HG02870 (cell line): Measurements from ENCODE around the gene XPR1.
A peak's percentile ranks its signal among the peaks of the same experiment; 100 is the strongest.

Experiments
- ATAC-seq: cut with Tn5 transposase; IDR thresholded peaks from one replicate; pipeline ENCODE4 v1.9.1; 2021; ENCODE audit warnings: mild to moderate bottlenecking, moderate library complexity; ENCODE audit not compliant: unreplicated experiment

The XPR1 gene

GRCh38 chr1:180884588-180885300 is 252.9 kb downstream of the XPR1 start:
- ATAC-seq, result no peak

GRCh38 chr1:180886338-180886737 is 254.5 kb downstream of the XPR1 start:
- ATAC-seq, result no peak

GRCh38 chr1:180887841-180888240 is 256.0 kb downstream of the XPR1 start:
- ATAC-seq, result no peak

- peak; percentile 70 for ATAC-seq
Measured at GRCh38 chr1:180888870-180889269, 257.0 kb downstream of the XPR1 start.

GRCh38 chr1:180889325-180889724 is 257.5 kb downstream of the XPR1 start:
- no peak for ATAC-seq

- no peak for ATAC-seq
Measured at GRCh38 chr1:180892272-180892671, 260.4 kb downstream of the XPR1 start.

GRCh38 chr1:180892675-180893074 is 260.9 kb downstream of the XPR1 start:
- no peak for ATAC-seq

GRCh38 chr1:180893614-180894013 is 261.8 kb downstream of the XPR1 start:
- no peak for ATAC-seq

- no peak for ATAC-seq
Measured at GRCh38 chr1:180896161-180896560, 264.3 kb downstream of the XPR1 start.

GRCh38 chr1:180898441-180899219 is 266.8 kb downstream of the XPR1 start:
- ATAC-seq, result no peak

GRCh38 chr1:180899262-180899661 is 267.4 kb downstream of the XPR1 start:
- ATAC-seq, result no peak

GRCh38 chr1:180901076-180901990 is 269.5 kb downstream of the XPR1 start:
- ATAC-seq, result no peak

GRCh38 chr1:180902541-180902940 is 270.7 kb downstream of the XPR1 start:
- no peak for ATAC-seq

GRCh38 chr1:180905927-180906326 is 274.1 kb downstream of the XPR1 start:
- no peak for ATAC-seq

GRCh38 chr1:180906511-180906910 is 274.7 kb downstream of the XPR1 start:
- ATAC-seq, result no peak

- ATAC-seq, result no peak
Measured at GRCh38 chr1:180907313-180908055, 275.7 kb downstream of the XPR1 start.

GRCh38 chr1:180908074-180908765 is 276.4 kb downstream of the XPR1 start:
- ATAC-seq, result no peak

GRCh38 chr1:180909005-180909414 is 277.2 kb downstream of the XPR1 start:
- peak; percentile 40 for ATAC-seq

- ATAC-seq, result peak; percentile 27
Measured at GRCh38 chr1:180909462-180909976, 277.7 kb downstream of the XPR1 start.
